Neuronal stem cell (in vitro differentiated cells): ENCODE results near the gene BNC1.

Experiments used
- DNase-seq: peaks from one replicate; pipeline ENCODE4 v3.0.0-alpha.2; 2013; ENCODE audit warnings: low spot score
- H2AFZ ChIP-seq: one replicate; pipeline ENCODE4 v1.6.1; 2013; ENCODE audit warnings: mild to moderate bottlenecking, low read length, inconsistent platforms
- H2AK5ac ChIP-seq: 2 replicates; pipeline ENCODE4 v1.6.1; 2013; ENCODE audit warnings: low read depth, mild to moderate bottlenecking, inconsistent platforms, low read length, moderate library complexity, mixed read lengths
- H2BK120ac ChIP-seq: 2 replicates; pipeline ENCODE4 v1.6.1; 2013; ENCODE audit warnings: low read depth, mild to moderate bottlenecking, inconsistent platforms, low read length, moderate library complexity, mixed read lengths
- H2BK12ac ChIP-seq: one replicate; pipeline ENCODE4 v1.6.1; 2013; ENCODE audit warnings: low read length, inconsistent platforms
- H2BK15ac ChIP-seq: 2 replicates; pipeline ENCODE4 v1.6.1; 2013; ENCODE audit warnings: mild to moderate bottlenecking, low read length, inconsistent platforms, mixed read lengths
- H2BK5ac ChIP-seq: one replicate; pipeline ENCODE4 v1.6.1; 2013; ENCODE audit warnings: inconsistent platforms, mild to moderate bottlenecking, low read length, moderate library complexity
- H3K14ac ChIP-seq: one replicate; pipeline ENCODE4 v1.6.1; 2013; ENCODE audit warnings: low read length, inconsistent platforms
- H3K18ac ChIP-seq: 2 replicates; pipeline ENCODE4 v1.6.1; 2013; ENCODE audit warnings: low read length, inconsistent platforms
- H3K23ac ChIP-seq: 2 replicates; pipeline ENCODE4 v1.6.1; 2013; ENCODE audit warnings: low read depth, mild to moderate bottlenecking, mixed read lengths, low read length, inconsistent platforms; ENCODE audit not compliant: poor library complexity
- H3K27ac ChIP-seq: replicated peaks from 3 replicates; pipeline ENCODE4 v1.5.1; 2013; ENCODE audit warnings: low read length, inconsistent platforms
- H3K27me3 ChIP-seq, 3 experiments: 2 replicates each; pipeline ENCODE4 v1.6.1; 2013; ENCODE audit warnings: low read length in 3 of 3, mild to moderate bottlenecking in 2 of 3, inconsistent platforms in 1 of 3, low read depth in 1 of 3, mixed read lengths in 1 of 3, moderate library complexity in 1 of 3; ENCODE audit not compliant: control insufficient read depth in 3 of 3, insufficient read depth in 3 of 3
- H3K36me3 ChIP-seq, 2 donors: replicated peaks in 1 of 2; 2 replicates each; pipeline ENCODE4 v1.6.1; 2013; ENCODE audit warnings: low read length in 2 of 2; ENCODE audit not compliant: control insufficient read depth in 2 of 2, insufficient read depth in 2 of 2
- H3K4ac ChIP-seq: 2 replicates; pipeline ENCODE4 v1.6.1; 2013; ENCODE audit warnings: inconsistent platforms, mild to moderate bottlenecking, low read length, moderate library complexity
- H3K4me1 ChIP-seq, 2 donors: 1 replicate in 1 of 2; 2 replicates in 1 of 2; pipeline ENCODE4 v1.6.1; 2013; ENCODE audit warnings: low read length in 2 of 2, low read depth in 1 of 2; ENCODE audit not compliant: control insufficient read depth in 2 of 2, insufficient read depth in 1 of 2
- H3K4me2 ChIP-seq: one replicate; pipeline ENCODE4 v1.6.1; 2013; ENCODE audit warnings: mild to moderate bottlenecking, low read length, inconsistent platforms; ENCODE audit not compliant: insufficient read depth, poor library complexity, severe bottlenecking
- H3K4me3 ChIP-seq, 2 donors: 2 replicates each; pipeline ENCODE4 v1.5.1; 2013; ENCODE audit warnings: low read length in 2 of 2, mild to moderate bottlenecking in 2 of 2, inconsistent platforms in 1 of 2, moderate library complexity in 1 of 2
- H3K79me1 ChIP-seq: one replicate; pipeline ENCODE4 v1.6.1; 2013; ENCODE audit warnings: low read depth, mild to moderate bottlenecking, inconsistent platforms, low read length, moderate library complexity
- H3K9ac ChIP-seq: one replicate; pipeline ENCODE4 v1.6.1; 2013; ENCODE audit warnings: mild to moderate bottlenecking, low read depth, low read length, inconsistent platforms; ENCODE audit not compliant: poor library complexity
- H3K9me3 ChIP-seq, 2 donors: replicated peaks in 1 of 2; 2 replicates each; pipeline versions ENCODE3 to v1.6.1; 2013; ENCODE audit warnings: low read length in 2 of 2, mild to moderate bottlenecking in 2 of 2, inconsistent platforms in 1 of 2, low read depth in 1 of 2, mixed read lengths in 1 of 2, moderate library complexity in 1 of 2; ENCODE audit not compliant: control insufficient read depth in 2 of 2, insufficient read depth in 1 of 2
- H4K8ac ChIP-seq: one replicate; pipeline ENCODE4 v1.6.1; 2013; ENCODE audit warnings: low read depth, mild to moderate bottlenecking, inconsistent platforms, low read length, moderate library complexity
- H4K91ac ChIP-seq: one replicate; pipeline ENCODE4 v1.6.1; 2013; ENCODE audit warnings: low read length, low read depth, mild to moderate bottlenecking, inconsistent platforms; ENCODE audit not compliant: poor library complexity
- WGBS, 2 donors: extraction: QIAGEN DNeasy Blood & Tissue Kit; methylation state at CpG; one replicate each; pipeline ENCODE4 v1.1.7; 2013; ENCODE audit warnings: missing lambda C conversion rate in 2 of 2, mixed read lengths in 1 of 2; ENCODE audit not compliant: insufficient read length in 2 of 2, insufficient replicate concordance in 1 of 2; ENCODE audit errors: extremely low coverage in 2 of 2; 5-methylcytosine and 5-hydroxymethylcytosine counted together

BNC1 gene

GRCh38 chr15:83304861-83305703 lies 20.6 kb upstream of the BNC1 start:
- Histone ChIP-seq H2AFZ (peak overlapping the region; percentile 53), H2BK120ac (no peak overlapping the region), H3K14ac (no peak overlapping the region), H2BK5ac (no peak overlapping the region), H3K36me3 (no peaks in the 10 kb centered on the region), H2BK15ac (no peak overlapping the region), H3K9ac (no peak overlapping the region), H4K8ac (no peak overlapping the region), H2BK12ac (no peak overlapping the region), H3K4ac (no peak overlapping the region), H3K4me2 (no peak overlapping the region), H3K18ac (no peak overlapping the region), H3K23ac (no peak overlapping the region), H3K27me3 (peaks cover 0 to 33% (median 0%) of the 10 kb centered on the region in 3 experiments), H3K79me1 (no peaks in the 10 kb centered on the region), H2AK5ac (no peak overlapping the region), H3K4me1 (peaks cover 3 to 8% of the 10 kb centered on the region in 2 donors), H3K9me3 (no peaks in the 10 kb centered on the region), H4K91ac (no peak overlapping the region), H3K27ac (peak overlapping the region; percentile 1), H3K4me3 (no peak overlapping the region)
- 100% methylated on average over 1 of the region's 10 CpGs; no CpG with 5 or more reads in 1 of the 2 donors for WGBS, 2 donors
- no peak for DNase-seq

GRCh38 chr15:83303535-83303934 lies 19.1 kb upstream of the BNC1 start:
- H2AK5ac ChIP-seq: no peak overlapping the region
- H3K14ac ChIP-seq: no peak overlapping the region
- H3K4me2 ChIP-seq: no peak overlapping the region
- no peak overlapping the region for H2AFZ ChIP-seq
- H2BK12ac ChIP-seq: no peak overlapping the region
- no peak overlapping the region for H2BK5ac ChIP-seq
- H3K4me3 ChIP-seq: no peak overlapping the region
- no CpG with 5 or more reads among the region's 3 CpGs for WGBS, 2 donors
- H3K4me1 ChIP-seq: peaks cover 3 to 11% of the 10 kb centered on the region in 2 donors
- H3K23ac ChIP-seq: no peak overlapping the region
- H3K27me3 ChIP-seq: peaks cover 0 to 36% (median 2%) of the 10 kb centered on the region in 3 experiments
- no peak overlapping the region for H3K27ac ChIP-seq
- no peaks in the 10 kb centered on the region for H3K36me3 ChIP-seq
- H3K4ac ChIP-seq: no peak overlapping the region
- H2BK120ac ChIP-seq: no peak overlapping the region
- H2BK15ac ChIP-seq: no peak overlapping the region
- DNase-seq: no peak
- no peak overlapping the region for H3K9ac ChIP-seq
- H3K9me3 ChIP-seq: no peaks in the 10 kb centered on the region
- H3K79me1 ChIP-seq: no peaks in the 10 kb centered on the region
- H4K8ac ChIP-seq: no peak overlapping the region
- no peak overlapping the region for H4K91ac ChIP-seq
- H3K18ac ChIP-seq: no peak overlapping the region

- no CpG with 5 or more reads among the region's 1 CpG for WGBS, 2 donors
- Histone ChIP-seq H3K4me1 (peaks cover under 1 to 9% of the 10 kb centered on the region in 2 donors), H4K8ac (no peak overlapping the region), H3K79me1 (no peaks in the 10 kb centered on the region), H2BK5ac (no peak overlapping the region), H2AFZ (no peak overlapping the region), H2AK5ac (no peak overlapping the region), H3K27me3 (peaks cover 0 to 20% (median 2%) of the 10 kb centered on the region in 3 experiments), H2BK120ac (no peak overlapping the region), H3K23ac (no peak overlapping the region), H3K27ac (no peak overlapping the region), H3K4me2 (no peak overlapping the region), H2BK15ac (no peak overlapping the region), H3K14ac (no peak overlapping the region), H2BK12ac (no peak overlapping the region), H3K4me3 (no peak overlapping the region), H3K36me3 (no peaks in the 10 kb centered on the region), H3K4ac (no peak overlapping the region), H3K18ac (no peak overlapping the region), H3K9ac (no peak overlapping the region), H3K9me3 (no peaks in the 10 kb centered on the region), H4K91ac (no peak overlapping the region)
- DNase-seq: no peak
Measured at GRCh38 chr15:83300826-83301225, 16.4 kb upstream of the BNC1 start.

- Histone ChIP-seq H4K91ac (no peak overlapping the region), H3K4me1 (peaks cover 0 to 2% of the 10 kb centered on the region in 2 donors), H2AK5ac (no peak overlapping the region), H3K14ac (no peak overlapping the region), H3K9me3 (no peaks in the 10 kb centered on the region), H3K27ac (no peak overlapping the region), H2BK12ac (no peak overlapping the region), H3K4me3 (no peak overlapping the region), H3K36me3 (no peaks in the 10 kb centered on the region), H3K9ac (no peak overlapping the region), H3K18ac (no peak overlapping the region), H3K4ac (no peak overlapping the region), H4K8ac (no peak overlapping the region), H3K27me3 (peaks cover 0 to 8% (median 2%) of the 10 kb centered on the region in 3 experiments), H2BK120ac (no peak overlapping the region), H2BK15ac (no peak overlapping the region), H2AFZ (no peak overlapping the region), H2BK5ac (no peak overlapping the region), H3K79me1 (no peaks in the 10 kb centered on the region), H3K4me2 (no peak overlapping the region), H3K23ac (no peak overlapping the region)
- no CpG with 5 or more reads among the region's 3 CpGs for WGBS, 2 donors
- no peak for DNase-seq
Measured at GRCh38 chr15:83299462-83299861, 15.0 kb upstream of the BNC1 start.
